GM21360 (cell line): ENCODE results near the gene RIPK4.
"Not testable (repeated sequence)": the region's sequence is repeated elsewhere in the genome, so short reads cannot be mapped to it uniquely, and the experiment has no call there.

Experiments used
- ATAC-seq: cut with Tn5 transposase; IDR thresholded peaks from one replicate; pipeline ENCODE4 v1.9.1; 2021; ENCODE audit warnings: mild to moderate bottlenecking, moderate library complexity; ENCODE audit not compliant: unreplicated experiment

Gene RIPK4

DNA sequence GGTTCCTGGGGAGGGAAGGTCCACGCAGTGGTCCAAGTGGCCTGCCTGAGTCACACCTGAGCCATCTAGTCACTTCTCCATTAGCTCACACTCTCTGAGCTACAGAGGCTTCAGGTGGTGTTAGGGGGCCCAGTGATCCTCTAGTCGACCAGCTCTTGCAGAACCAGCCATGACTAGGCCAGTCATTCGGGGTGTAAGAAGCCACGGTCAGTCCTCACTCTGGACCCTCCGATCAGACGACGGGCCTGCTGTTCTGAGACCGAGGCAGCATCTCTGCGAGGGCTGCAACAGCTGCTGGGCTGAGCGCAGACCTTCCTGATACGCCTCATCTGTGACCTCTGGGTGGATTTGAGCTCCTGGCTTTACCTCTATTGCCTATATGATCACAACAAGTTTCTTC, 68.8 kb downstream of the RIPK4 start:
- ATAC-seq, result no peak

DNA sequence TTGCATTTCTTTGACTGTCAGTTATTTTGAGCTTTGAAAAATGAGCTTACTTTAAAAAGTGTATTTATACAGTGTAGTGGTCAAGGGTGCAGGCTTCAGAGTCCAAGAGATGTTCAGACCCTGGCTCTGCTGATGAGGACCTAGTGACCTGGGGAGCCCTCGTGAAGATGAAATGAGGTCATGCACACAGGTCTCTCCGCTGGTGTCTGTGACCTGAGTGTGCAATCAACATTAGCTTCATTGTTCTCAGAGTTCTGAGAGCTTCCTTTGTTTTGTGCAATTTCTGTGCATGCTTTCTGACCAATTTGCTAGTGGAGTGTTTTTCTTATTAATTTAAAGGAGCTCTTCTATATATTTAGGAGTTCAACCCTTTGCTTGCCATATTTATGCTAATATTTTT, 71.3 kb downstream of the RIPK4 start:
- ATAC-seq, result no peak

GRCh38 chr21:41694042-41694441, 72.8 kb downstream of the RIPK4 start:
- not testable (repeated sequence) for ATAC-seq

GRCh38 chr21:41692185-41692565, 74.7 kb downstream of the RIPK4 start:
- no peak for ATAC-seq

DNA sequence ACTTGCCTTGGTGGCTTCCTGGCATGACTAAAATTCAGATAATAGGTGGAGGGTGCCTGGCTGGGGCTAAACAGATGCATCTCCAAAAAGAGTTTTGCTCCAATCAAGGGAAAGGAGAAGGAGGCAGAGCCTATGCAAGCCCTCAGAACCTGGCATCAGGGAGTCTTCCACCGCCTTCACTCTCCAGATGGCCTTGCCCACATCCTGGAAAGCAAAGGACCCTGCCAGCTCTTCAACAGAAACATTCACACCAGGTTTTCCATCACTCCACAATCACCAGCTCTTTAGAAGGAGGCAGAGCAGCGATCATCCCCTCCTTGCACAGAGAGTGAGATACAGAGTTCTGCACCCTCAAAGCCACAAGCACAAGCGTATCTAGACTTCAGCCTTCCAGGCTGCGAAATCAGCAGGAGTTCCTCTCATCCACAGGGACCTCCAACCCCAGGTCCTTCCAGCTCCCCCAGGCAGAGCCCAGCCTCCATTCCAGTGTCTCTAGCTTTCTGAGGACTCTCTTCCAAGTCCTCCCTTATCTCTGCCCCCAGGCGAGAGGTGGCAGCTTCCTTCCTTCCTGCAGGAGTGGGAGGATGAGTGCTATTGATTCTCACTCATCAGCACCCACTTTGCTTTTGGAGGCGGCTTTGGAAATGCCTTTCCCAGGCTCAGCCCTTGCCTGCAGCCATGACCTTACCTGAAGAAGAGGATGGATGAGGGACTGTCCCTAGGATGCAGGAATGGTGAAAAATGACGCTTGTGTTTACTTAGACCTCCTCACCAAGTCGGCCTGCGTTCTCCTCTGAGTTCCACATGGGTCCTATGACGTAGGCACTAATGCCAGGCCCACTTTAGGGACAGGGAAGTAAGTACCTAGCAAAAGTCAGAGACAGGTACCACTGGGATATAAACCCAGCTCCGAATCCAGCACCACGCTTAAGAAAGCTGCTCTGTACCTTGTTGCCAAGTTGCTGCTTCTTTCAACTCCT, 75.4 kb downstream of the RIPK4 start:
- no peak for ATAC-seq
